H1 (cell line): Measurements from ENCODE around the gene TMBIM1. TPM values are rescaled to one million over a fixed set of nuclear protein-coding genes. Genes with fewer than 3 reads are reported as not detected.

Experiments used
- CTCF ChIA-PET: fragments of 300-600 bp; sonication (Branson Sonifier 250); formaldehyde crosslinking; loops from one replicate; lab custom pipeline; 2021; ENCODE audit not compliant: partially characterized antibody; lab: Charles Lee
- POLR2A ChIA-PET: fragments of 300-600 bp; sonication (Branson Sonifier 250); formaldehyde crosslinking; loops from one replicate; lab custom pipeline; 2021; ENCODE audit warnings: inconsistent platforms; ENCODE audit not compliant: partially characterized antibody; lab: Charles Lee
- DNase-seq, 2 experiments: peaks; one replicate each; pipeline versions ENCODE4 v3.0.0 to v3.0.0-alpha.2; 2010 to 2022; ENCODE audit warnings: low spot score in 2 of 2, low read depth in 1 of 2, mixed read lengths in 1 of 2
- FAIRE-seq: peaks from 2 replicates; lab custom pipeline; 2011; peaks lifted over from hg19 to GRCh38; lab: Jason Lieb, UNC
- H2AFZ ChIP-seq: 2 replicates; pipeline ENCODE4 v1.8.1; 2012; ENCODE audit warnings: low read length, inconsistent platforms
- H2AK5ac ChIP-seq: 2 replicates; pipeline ENCODE4 v1.6.1; 2013; ENCODE audit warnings: low read depth, low read length
- H2BK120ac ChIP-seq: replicated peaks from 2 replicates; pipeline ENCODE3; 2013; ENCODE audit warnings: low read depth, low read length, inconsistent platforms
- H2BK12ac ChIP-seq: 2 replicates; pipeline ENCODE4 v1.6.1; 2013; ENCODE audit warnings: low read depth, low read length
- H2BK15ac ChIP-seq: 2 replicates; pipeline ENCODE4 v1.6.1; 2013; ENCODE audit warnings: low read length
- H2BK20ac ChIP-seq: 2 replicates; pipeline ENCODE4 v1.6.1; 2013; ENCODE audit warnings: low read length
- H2BK5ac ChIP-seq: 2 replicates; pipeline ENCODE4 v1.6.1; 2013; ENCODE audit warnings: low read depth, low read length
- H3K14ac ChIP-seq: 2 replicates; pipeline ENCODE4 v1.6.1; 2013; ENCODE audit warnings: inconsistent platforms; ENCODE audit not compliant: insufficient read length
- H3K18ac ChIP-seq: 2 replicates; pipeline ENCODE4 v1.6.1; 2013; ENCODE audit warnings: low read length; ENCODE audit errors: extremely low read depth
- H3K23ac ChIP-seq: 2 replicates; pipeline ENCODE4 v1.6.1; 2013; ENCODE audit warnings: inconsistent platforms; ENCODE audit not compliant: insufficient read length
- H3K23me2 ChIP-seq: 2 replicates; pipeline ENCODE4 v1.6.1; 2013; ENCODE audit warnings: low read depth, low read length
- H3K27ac ChIP-seq: 2 replicates; pipeline ENCODE4 v1.6.1; 2011; ENCODE audit warnings: low read depth, low read length, inconsistent platforms
- H3K27me3 ChIP-seq, 4 experiments: replicated peaks in 1 of 4; 1 replicate in 1 of 4; 2 replicates in 3 of 4; pipeline versions ENCODE4 v1.6.1 to v1.8.1; 2011 to 2013; ENCODE audit warnings: low read length in 3 of 4, mild to moderate bottlenecking in 3 of 4, inconsistent platforms in 2 of 4, mixed read lengths in 2 of 4, moderate library complexity in 1 of 4; ENCODE audit not compliant: control insufficient read depth in 3 of 4, insufficient read depth in 3 of 4; ENCODE audit errors: extremely low read depth in 1 of 4
- H3K36me3 ChIP-seq, 4 experiments: 2 replicates each; pipeline versions ENCODE4 v1.6.1 to v1.8.1; 2011 to 2013; ENCODE audit warnings: mild to moderate bottlenecking in 4 of 4, low read length in 3 of 4, moderate library complexity in 2 of 4, control low read depth in 1 of 4, inconsistent platforms in 1 of 4; ENCODE audit not compliant: insufficient read depth in 4 of 4, control insufficient read depth in 2 of 4
- H3K4ac ChIP-seq: replicated peaks from 2 replicates; pipeline ENCODE3; 2013; ENCODE audit warnings: low read length, low read depth, mixed read lengths, inconsistent platforms; ENCODE audit not compliant: insufficient read length
- H3K4me1 ChIP-seq, 4 experiments: replicated peaks in 1 of 4; 1 replicate in 1 of 4; 2 replicates in 3 of 4; pipeline versions ENCODE4 v1.6.1 to v1.8.1; 2011 to 2013; ENCODE audit warnings: low read length in 3 of 4, inconsistent platforms in 2 of 4, mixed read lengths in 1 of 4; ENCODE audit not compliant: insufficient read depth in 4 of 4, control insufficient read depth in 3 of 4
- H3K4me2 ChIP-seq, 2 experiments: 2 replicates each; pipeline versions ENCODE4 v1.6.1 to v1.8.1; 2011 to 2013; ENCODE audit warnings: low read depth in 2 of 2, low read length in 2 of 2, control low read depth in 1 of 2, inconsistent platforms in 1 of 2, mild to moderate bottlenecking in 1 of 2; ENCODE audit not compliant: insufficient read depth in 1 of 2
- H3K4me3 ChIP-seq, 4 experiments: fragments of 200-600, 300-600 bp in 1 of 4; sonication (generic), shearing (Covaris generic), sonication (Bioruptor Twin) in 1 of 4; 2 replicates each; pipeline versions ENCODE4 v1.5.1 to v1.8.1; 2011 to 2016; ENCODE audit warnings: low read length in 4 of 4, low read depth in 3 of 4, control low read depth in 2 of 4, inconsistent platforms in 2 of 4, mild to moderate bottlenecking in 2 of 4, mixed read lengths in 1 of 4, moderate library complexity in 1 of 4; ENCODE audit not compliant: insufficient read depth in 2 of 4; ENCODE audit errors: extremely low read depth in 1 of 4
- H3K56ac ChIP-seq: replicated peaks from 2 replicates; pipeline ENCODE3; 2013; ENCODE audit warnings: low read depth, mild to moderate bottlenecking, mixed read lengths, low read length, inconsistent platforms; ENCODE audit not compliant: insufficient read length
- H3K79me1 ChIP-seq: 2 replicates; pipeline ENCODE4 v1.6.1; 2013; ENCODE audit warnings: low read depth, low read length, control low read depth
- H3K79me2 ChIP-seq, 2 experiments: 2 replicates each; pipeline versions ENCODE4 v1.6.1 to v1.8.1; 2012 to 2013; ENCODE audit warnings: low read length in 2 of 2, mild to moderate bottlenecking in 2 of 2, inconsistent platforms in 1 of 2; ENCODE audit not compliant: insufficient read depth in 2 of 2, control insufficient read depth in 1 of 2
- H3K9ac ChIP-seq, 4 experiments: replicated peaks in 1 of 4; 1 replicate in 1 of 4; 2 replicates in 3 of 4; pipeline versions ENCODE4 v1.6.1 to v1.8.1; 2011 to 2013; ENCODE audit warnings: low read depth in 3 of 4, low read length in 3 of 4, control low read depth in 2 of 4, mild to moderate bottlenecking in 2 of 4, moderate library complexity in 2 of 4, inconsistent platforms in 1 of 4; ENCODE audit errors: extremely low read depth in 1 of 4
- H3K9me3 ChIP-seq, 2 experiments: 2 replicates each; pipeline versions ENCODE4 v1.6.1 to v1.8.1; 2012 to 2013; ENCODE audit warnings: mild to moderate bottlenecking in 2 of 2, moderate library complexity in 2 of 2, control low read depth in 1 of 2, inconsistent platforms in 1 of 2, low read depth in 1 of 2, low read length in 1 of 2, mixed read lengths in 1 of 2; ENCODE audit not compliant: insufficient read depth in 2 of 2
- H4K20me1 ChIP-seq, 2 experiments: replicated peaks in 1 of 2; 2 replicates each; pipeline versions ENCODE3 to v1.8.1; 2011 to 2013; ENCODE audit warnings: inconsistent platforms in 2 of 2, low read length in 2 of 2, mild to moderate bottlenecking in 1 of 2; ENCODE audit not compliant: insufficient read depth in 2 of 2, control insufficient read depth in 1 of 2
- H4K5ac ChIP-seq: 2 replicates; pipeline ENCODE4 v1.6.1; 2013; ENCODE audit warnings: low read length, low read depth, mixed read lengths, inconsistent platforms; ENCODE audit not compliant: insufficient read length
- H4K8ac ChIP-seq: 2 replicates; pipeline ENCODE4 v1.8.0; 2013; ENCODE audit warnings: mild to moderate bottlenecking, moderate library complexity, low read length, inconsistent platforms; ENCODE audit not compliant: insufficient read depth; ENCODE audit errors: extremely low read depth
- H4K91ac ChIP-seq: replicated peaks from 2 replicates; pipeline ENCODE3; 2013; ENCODE audit warnings: low read length, mixed read lengths, inconsistent platforms; ENCODE audit not compliant: insufficient read length
- BRCA1 ChIP-seq: IDR thresholded peaks from 2 replicates; pipeline ENCODE4 v1.6.1; 2012; ENCODE audit warnings: low read depth, low read length, improper control_type of control experiment
- CHD1 ChIP-seq: IDR thresholded peaks from 2 replicates; pipeline ENCODE4 v1.6.1; 2012; ENCODE audit warnings: low read depth, low read length, improper control_type of control experiment
- CTCF ChIP-seq, 3 experiments: IDR thresholded peaks; 1 replicate in 2 of 3; 2 replicates in 1 of 3; pipeline versions ENCODE4 v1.5.1 to v1.6.1; 2011; ENCODE audit warnings: low read length in 3 of 3, mild to moderate bottlenecking in 3 of 3, inconsistent platforms in 2 of 3, low read depth in 1 of 3, moderate library complexity in 1 of 3; ENCODE audit not compliant: insufficient read depth in 1 of 3; ENCODE audit errors: control extremely low read depth in 1 of 3
- EZH2 ChIP-seq: fragments of 200-600 bp; sonication (generic); IDR thresholded peaks from 2 replicates; pipeline ENCODE4 v1.7.1; 2012; ENCODE audit warnings: low read depth, mild to moderate bottlenecking, moderate library complexity, low read length, inconsistent platforms; ENCODE audit not compliant: severe bottlenecking
- POLR2AphosphoS5 ChIP-seq: IDR thresholded peaks from 2 replicates; pipeline ENCODE4 v1.6.1; 2011; ENCODE audit warnings: low read depth, low read length
- RNF2 ChIP-seq: fragments of 200-900, 300-1000 bp; sonication (generic); IDR thresholded peaks from 2 replicates; pipeline ENCODE4 v1.7.1; 2016; ENCODE audit warnings: borderline replicate concordance, low read depth, mild to moderate bottlenecking, antibody characterized with exemption, low read length; ENCODE audit not compliant: poor library complexity, severe bottlenecking; ENCODE audit errors: missing control alignments
- SIRT6 ChIP-seq: IDR thresholded peaks from one replicate; pipeline ENCODE4 v1.7.1; 2012; ENCODE audit warnings: low read length, inconsistent platforms
- SP4 ChIP-seq: IDR thresholded peaks from 2 replicates; pipeline ENCODE4 v1.6.1; 2012; ENCODE audit warnings: low read length, inconsistent platforms
- USF2 ChIP-seq: IDR thresholded peaks from 2 replicates; pipeline ENCODE4 v1.6.1; 2011; ENCODE audit warnings: low read length, improper control_type of control experiment
- WGBS, 2 experiments: shearing (Covaris generic) in 1 of 2; methylation state at CpG; one replicate each; pipeline versions ENCODE4 v1.1.6 to v1.1.7; 2013 to 2015; ENCODE audit warnings: low lambda C conversion rate in 2 of 2, mixed read lengths in 2 of 2, inconsistent platforms in 1 of 2, low coverage in 1 of 2, missing lambda C conversion rate in 1 of 2; ENCODE audit not compliant: insufficient replicate concordance in 2 of 2, insufficient coverage in 1 of 2, insufficient read length in 1 of 2; ENCODE audit errors: extremely low coverage in 1 of 2, missing lambda C conversion rate in 1 of 2; 5-methylcytosine and 5-hydroxymethylcytosine counted together
- polyA plus RNA-seq, 7 experiments: library from polyadenylated mRNA; depleted of rRNA in 3 of 7; stranded (reverse) in 5 of 7; unstranded in 2 of 7; fragments of >200 nt in 5 of 7; fragments of 200-250 nt in 2 of 7; gene quantifications; 1 replicate in 5 of 7; 2 replicates in 1 of 7; 4 replicates in 1 of 7; pipeline versions ENCODE4 v1.2.1 to v1.2.3, GENCODE V29; 2011 to 2013; ENCODE audit warnings: missing spikeins in 2 of 7, mixed read lengths in 2 of 7
- total RNA-seq: library from RNA; stranded (reverse); fragmentation: NEBNext Ultra II Directional; extraction: Animal tissue kit (Norgen Biotek cat#: 25700); gene quantifications from 2 replicates; pipeline ENCODE4 v1.2.1, GENCODE V29; 2021

TMBIM1 gene
- total and polyA plus RNA-seq, 2 of the 8 experiments (the other 6 are each of a cell fraction or from before 2014, with no cell fraction given) = 22.1 to 36.8 TPM

- Histone ChIP-seq H3K4me3 (no peak overlapping the region), H2AK5ac (no peak overlapping the region), H2BK120ac (no peak overlapping the region), H3K56ac (no peak overlapping the region), H3K9ac (no peak overlapping the region), H2BK15ac (no peak overlapping the region), H3K4ac (no peak overlapping the region), H3K23me2 (peaks cover 3% of the 10 kb centered on the region; the same call in 1 of the 2 replicates), H3K36me3 (no peaks in the 10 kb centered on the region), H3K79me2 (no peaks in the 10 kb centered on the region), H2BK12ac (no peak overlapping the region), H3K18ac (no peak overlapping the region), H3K27me3 (no peaks in the 10 kb centered on the region), H3K4me1 (peaks cover 0 to 9% (median 4%) of the 10 kb centered on the region in 4 experiments; a peak in 6 of 7 replicates), H3K79me1 (no peaks in the 10 kb centered on the region), H3K4me2 (no peak overlapping the region), H3K23ac (no peak overlapping the region), H4K91ac (no peak overlapping the region), H4K8ac (no peak overlapping the region), H4K20me1 (no peaks in the 10 kb centered on the region), H3K14ac (no peak overlapping the region), H2BK20ac (no peak overlapping the region), H2AFZ (no peak overlapping the region), H2BK5ac (no peak overlapping the region), H3K27ac (no peak overlapping the region), H4K5ac (no peak overlapping the region), H3K9me3 (no peaks in the 10 kb centered on the region)
- FAIRE-seq (no peak), DNase-seq (no peak)
- POLR2A ChIA-PET = interaction anchor here (0.6 to 2.0 kb wide), 3 partner anchors 70 to 429 kb away, joined by 3 to 4 read pairs (median 3); no protein-coding TSS in a partner anchor
- 85% methylated on average over 7 of the region's 7 CpGs; no CpG with 5 or more reads in 1 of the 2 experiments for WGBS, 2 experiments
- CTCF ChIA-PET = interaction anchor here (0.6 to 12.1 kb wide), 10 partner anchors 22 to 1361 kb away, joined by 3 to 192 read pairs (median 4); partner anchors contain the start of genes CATIP and CTDSP1
- TF ChIP-seq EZH2 = no peak
- TF ChIP-seq USF2 = no peak
- TF ChIP-seq POLR2AphosphoS5 = no peak
- no peak for TF ChIP-seq SIRT6
- TF ChIP-seq CTCF (IDR thresholded peaks at IDR 0.05; ENCODE audit: control extremely low read depth in 1 of 3, insufficient read depth in 1 of 3, low read depth in 1 of 3, low read length in 3 of 3) = peak; percentile 2 to 19 (median 16); a peak in 3 of 4 replicates
- TF ChIP-seq BRCA1 = no peak
- TF ChIP-seq SP4 = no peak
- TF ChIP-seq RNF2 = no peak
- TF ChIP-seq CHD1 = no peak
These were observed 4.5 kb upstream of the TMBIM1 start for GRCh38 chr2:218296847-218297246.
